ENCODE measurements around the gene CFAP299.

The CFAP299 gene

DNA sequence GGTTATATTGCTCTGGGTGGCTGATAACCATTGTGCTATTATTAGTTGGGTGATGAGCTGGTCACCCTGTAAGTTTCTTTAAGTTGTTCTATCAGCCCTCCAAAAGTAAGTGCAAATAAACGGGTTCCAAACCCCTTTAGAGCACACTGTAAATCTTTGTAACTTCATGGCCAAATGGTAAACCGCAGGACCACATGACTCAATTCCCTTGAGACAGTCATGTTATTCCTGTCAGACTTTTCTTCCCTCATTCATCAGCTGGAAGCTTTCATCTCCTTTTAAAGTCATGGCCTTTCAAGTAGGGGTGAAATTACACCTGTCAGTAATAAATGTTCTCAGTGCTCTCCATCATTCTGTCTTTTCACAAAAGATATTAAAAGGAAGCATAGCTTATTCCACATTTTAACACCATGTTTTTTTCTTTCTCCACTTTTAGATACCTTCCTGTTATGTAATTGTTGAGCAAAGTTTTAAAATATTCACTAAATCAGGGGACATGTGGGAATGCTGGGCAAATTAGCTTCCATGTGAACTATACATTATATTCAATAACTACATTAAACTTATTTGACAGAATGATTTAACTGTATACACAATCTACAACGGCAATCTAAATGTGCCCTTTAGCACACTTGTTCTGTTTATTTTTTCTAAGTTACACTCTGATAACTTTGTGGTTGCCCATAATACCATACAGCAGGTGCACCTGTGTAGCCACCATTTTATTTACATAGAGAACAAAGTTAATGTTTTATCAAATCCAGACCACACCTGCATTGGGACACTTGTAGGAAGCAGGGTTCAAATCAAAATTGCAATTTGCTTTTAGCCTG lies 275.5 kb downstream of the CFAP299 start:
- H3K4ac ChIP-seq (ENCODE audit: low read length) = no peak overlapping the region
- H3K4me3 ChIP-seq (ENCODE audit: low read length in 2 of 2) = no peak overlapping the region
- H2BK15ac ChIP-seq (ENCODE audit: low read length) = no peak overlapping the region
- no peak overlapping the region for H3K4me2 ChIP-seq (ENCODE audit: insufficient read depth, low read length, poor library complexity, severe bottlenecking)
- H2BK120ac ChIP-seq (ENCODE audit: low read depth, low read length) = no peak overlapping the region
- no peak overlapping the region for H3K14ac ChIP-seq (ENCODE audit: low read length)
- H4K8ac ChIP-seq (ENCODE audit: low read depth, low read length) = no peak overlapping the region
- H4K91ac ChIP-seq (ENCODE audit: low read depth, low read length, poor library complexity) = no peak overlapping the region
- no peak overlapping the region for H3K9ac ChIP-seq (ENCODE audit: low read depth, low read length, poor library complexity)
- H3K18ac ChIP-seq (ENCODE audit: low read length) = no peak overlapping the region
- no peak overlapping the region for H2BK12ac ChIP-seq (ENCODE audit: low read length)
- no peaks in the 10 kb centered on the region for H3K9me3 ChIP-seq (replicated peaks in 1 of 2; ENCODE audit: control insufficient read depth in 2 of 2, insufficient read depth in 1 of 2, low read depth in 1 of 2, low read length in 2 of 2)
- H3K4me1 ChIP-seq (ENCODE audit: control insufficient read depth in 2 of 2, insufficient read depth in 1 of 2, low read depth in 1 of 2, low read length in 2 of 2) = no peaks in the 10 kb centered on the region
- H2AK5ac ChIP-seq (ENCODE audit: low read depth, low read length) = no peak overlapping the region
- no peak overlapping the region for H3K23ac ChIP-seq (ENCODE audit: low read depth, low read length, poor library complexity)
- no peaks in the 10 kb centered on the region for H3K36me3 ChIP-seq (replicated peaks in 1 of 2; ENCODE audit: control insufficient read depth in 2 of 2, insufficient read depth in 2 of 2, low read length in 2 of 2)
- H2AFZ ChIP-seq (ENCODE audit: low read length) = no peak overlapping the region
- DNase-seq (ENCODE audit: low spot score) = no peak
- no peak overlapping the region for H3K27ac ChIP-seq (replicated peaks; ENCODE audit: low read length)
- no peaks in the 10 kb centered on the region for H3K27me3 ChIP-seq (ENCODE audit: control insufficient read depth in 3 of 3, insufficient read depth in 3 of 3, low read depth in 1 of 3, low read length in 3 of 3)
- H2BK5ac ChIP-seq (ENCODE audit: low read length) = no peak overlapping the region
- WGBS, 2 donors (ENCODE audit: extremely low coverage in 2 of 2, insufficient read length in 2 of 2, insufficient replicate concordance in 1 of 2) = no CpG with 5 or more reads among the region's 3 CpGs
- no peaks in the 10 kb centered on the region for H3K79me1 ChIP-seq (ENCODE audit: low read depth, low read length)

DNA sequence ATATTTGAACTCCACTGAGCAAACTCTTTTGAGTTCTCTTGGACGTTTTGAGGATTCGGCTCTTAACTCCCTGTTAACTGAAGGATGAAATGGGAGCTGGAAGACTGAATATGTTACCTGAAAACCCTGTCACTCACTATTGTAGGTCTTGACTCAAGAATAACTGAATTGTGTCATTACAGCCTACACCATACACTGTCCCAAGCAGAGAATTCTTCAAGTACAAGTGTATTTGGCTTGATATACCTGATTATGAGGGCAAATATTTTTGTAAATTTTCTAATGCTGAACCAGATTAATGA lies 276.1 kb downstream of the CFAP299 start:
- Histone ChIP-seq H4K8ac (ENCODE audit: low read depth, low read length) (no peak overlapping the region), H3K79me1 (ENCODE audit: low read depth, low read length) (no peaks in the 10 kb centered on the region), H3K23ac (ENCODE audit: low read depth, low read length, poor library complexity) (no peak overlapping the region), H3K18ac (ENCODE audit: low read length) (no peak overlapping the region), H2AK5ac (ENCODE audit: low read depth, low read length) (no peak overlapping the region), H3K27ac (replicated peaks; ENCODE audit: low read length) (no peak overlapping the region), H2AFZ (ENCODE audit: low read length) (no peak overlapping the region), H3K9me3 (replicated peaks in 1 of 2; ENCODE audit: control insufficient read depth in 2 of 2, insufficient read depth in 1 of 2, low read depth in 1 of 2, low read length in 2 of 2) (no peaks in the 10 kb centered on the region), H2BK15ac (ENCODE audit: low read length) (no peak overlapping the region), H2BK120ac (ENCODE audit: low read depth, low read length) (no peak overlapping the region), H3K4me3 (ENCODE audit: low read length in 2 of 2) (no peak overlapping the region), H2BK12ac (ENCODE audit: low read length) (no peak overlapping the region), H3K4me2 (ENCODE audit: insufficient read depth, low read length, poor library complexity, severe bottlenecking) (no peak overlapping the region), H2BK5ac (ENCODE audit: low read length) (no peak overlapping the region), H3K36me3 (replicated peaks in 1 of 2; ENCODE audit: control insufficient read depth in 2 of 2, insufficient read depth in 2 of 2, low read length in 2 of 2) (no peaks in the 10 kb centered on the region), H3K9ac (ENCODE audit: low read depth, low read length, poor library complexity) (no peak overlapping the region), H3K14ac (ENCODE audit: low read length) (no peak overlapping the region), H3K27me3 (ENCODE audit: control insufficient read depth in 3 of 3, insufficient read depth in 3 of 3, low read depth in 1 of 3, low read length in 3 of 3) (no peaks in the 10 kb centered on the region), H4K91ac (ENCODE audit: low read depth, low read length, poor library complexity) (no peak overlapping the region), H3K4ac (ENCODE audit: low read length) (no peak overlapping the region), H3K4me1 (ENCODE audit: control insufficient read depth in 2 of 2, insufficient read depth in 1 of 2, low read depth in 1 of 2, low read length in 2 of 2) (no peaks in the 10 kb centered on the region)
- no CpG with 5 or more reads among the region's 2 CpGs for WGBS, 2 donors (ENCODE audit: extremely low coverage in 2 of 2, insufficient read length in 2 of 2, insufficient replicate concordance in 1 of 2)
- DNase-seq (ENCODE audit: low spot score) = no peak

- Histone ChIP-seq H3K4me1 (ENCODE audit: control insufficient read depth in 2 of 2, insufficient read depth in 1 of 2, low read depth in 1 of 2, low read length in 2 of 2) (no peaks in the 10 kb centered on the region), H4K91ac (ENCODE audit: low read depth, low read length, poor library complexity) (no peak overlapping the region), H4K8ac (ENCODE audit: low read depth, low read length) (no peak overlapping the region)
Measured at GRCh38 chr4:80613470-80613869, 277.9 kb downstream of the CFAP299 start.

GRCh38 chr4:80614319-80614718 lies 278.8 kb downstream of the CFAP299 start:
- Histone ChIP-seq H2AFZ (ENCODE audit: low read length) (no peak overlapping the region), H3K36me3 (replicated peaks in 1 of 2; ENCODE audit: control insufficient read depth in 2 of 2, insufficient read depth in 2 of 2, low read length in 2 of 2) (no peaks in the 10 kb centered on the region), H3K9me3 (replicated peaks in 1 of 2; ENCODE audit: control insufficient read depth in 2 of 2, insufficient read depth in 1 of 2, low read depth in 1 of 2, low read length in 2 of 2) (no peaks in the 10 kb centered on the region), H3K4me1 (ENCODE audit: control insufficient read depth in 2 of 2, insufficient read depth in 1 of 2, low read depth in 1 of 2, low read length in 2 of 2) (no peaks in the 10 kb centered on the region), H2BK5ac (ENCODE audit: low read length) (no peak overlapping the region), H3K27me3 (ENCODE audit: control insufficient read depth in 3 of 3, insufficient read depth in 3 of 3, low read depth in 1 of 3, low read length in 3 of 3) (no peaks in the 10 kb centered on the region), H2BK15ac (ENCODE audit: low read length) (no peak overlapping the region), H3K23ac (ENCODE audit: low read depth, low read length, poor library complexity) (no peak overlapping the region), H3K18ac (ENCODE audit: low read length) (no peak overlapping the region), H4K8ac (ENCODE audit: low read depth, low read length) (no peak overlapping the region), H2AK5ac (ENCODE audit: low read depth, low read length) (no peak overlapping the region), H3K4me2 (ENCODE audit: insufficient read depth, low read length, poor library complexity, severe bottlenecking) (no peak overlapping the region), H4K91ac (ENCODE audit: low read depth, low read length, poor library complexity) (no peak overlapping the region), H3K9ac (ENCODE audit: low read depth, low read length, poor library complexity) (no peak overlapping the region), H3K4me3 (ENCODE audit: low read length in 2 of 2) (no peak overlapping the region), H3K27ac (replicated peaks; ENCODE audit: low read length) (no peak overlapping the region), H2BK12ac (ENCODE audit: low read length) (no peak overlapping the region), H3K4ac (ENCODE audit: low read length) (no peak overlapping the region), H2BK120ac (ENCODE audit: low read depth, low read length) (no peak overlapping the region), H3K14ac (ENCODE audit: low read length) (no peak overlapping the region), H3K79me1 (ENCODE audit: low read depth, low read length) (no peaks in the 10 kb centered on the region)
- WGBS, 2 donors (ENCODE audit: extremely low coverage in 2 of 2, insufficient read length in 2 of 2, insufficient replicate concordance in 1 of 2) = no CpG with 5 or more reads among the region's 6 CpGs
- no peak for DNase-seq (ENCODE audit: low spot score)

More at GRCh38 chr4:80613470-80613869, 277.9 kb downstream of the CFAP299 start:
- Histone ChIP-seq H2BK5ac (ENCODE audit: low read length) (no peak overlapping the region), H2BK120ac (ENCODE audit: low read depth, low read length) (no peak overlapping the region), H3K79me1 (ENCODE audit: low read depth, low read length) (no peaks in the 10 kb centered on the region), H3K4me3 (ENCODE audit: low read length in 2 of 2) (no peak overlapping the region), H3K27ac (replicated peaks; ENCODE audit: low read length) (no peak overlapping the region), H3K36me3 (replicated peaks in 1 of 2; ENCODE audit: control insufficient read depth in 2 of 2, insufficient read depth in 2 of 2, low read length in 2 of 2) (no peaks in the 10 kb centered on the region), H2AK5ac (ENCODE audit: low read depth, low read length) (no peak overlapping the region), H2BK15ac (ENCODE audit: low read length) (no peak overlapping the region), H3K4ac (ENCODE audit: low read length) (no peak overlapping the region), H2AFZ (ENCODE audit: low read length) (no peak overlapping the region), H3K23ac (ENCODE audit: low read depth, low read length, poor library complexity) (no peak overlapping the region), H3K9ac (ENCODE audit: low read depth, low read length, poor library complexity) (no peak overlapping the region), H3K9me3 (replicated peaks in 1 of 2; ENCODE audit: control insufficient read depth in 2 of 2, insufficient read depth in 1 of 2, low read depth in 1 of 2, low read length in 2 of 2) (no peaks in the 10 kb centered on the region), H3K27me3 (ENCODE audit: control insufficient read depth in 3 of 3, insufficient read depth in 3 of 3, low read depth in 1 of 3, low read length in 3 of 3) (no peaks in the 10 kb centered on the region), H3K4me2 (ENCODE audit: insufficient read depth, low read length, poor library complexity, severe bottlenecking) (no peak overlapping the region), H2BK12ac (ENCODE audit: low read length) (no peak overlapping the region), H3K14ac (ENCODE audit: low read length) (no peak overlapping the region), H3K18ac (ENCODE audit: low read length) (no peak overlapping the region)
- no peak for DNase-seq (ENCODE audit: low spot score)

All from neuronal stem cell (in vitro differentiated cells).